Central memory CD4-positive, alpha-beta T cell (primary cell): ENCODE results near the gene NUB1.

ENCODE experiments used
- DNase-seq: peaks from one replicate; pipeline ENCODE4 v3.0.0; 2022

The NUB1 gene

GRCh38 chr7:151315038-151315655 lies 26.5 kb upstream of the NUB1 start:
- DNase-seq: peak; percentile 73

DNA sequence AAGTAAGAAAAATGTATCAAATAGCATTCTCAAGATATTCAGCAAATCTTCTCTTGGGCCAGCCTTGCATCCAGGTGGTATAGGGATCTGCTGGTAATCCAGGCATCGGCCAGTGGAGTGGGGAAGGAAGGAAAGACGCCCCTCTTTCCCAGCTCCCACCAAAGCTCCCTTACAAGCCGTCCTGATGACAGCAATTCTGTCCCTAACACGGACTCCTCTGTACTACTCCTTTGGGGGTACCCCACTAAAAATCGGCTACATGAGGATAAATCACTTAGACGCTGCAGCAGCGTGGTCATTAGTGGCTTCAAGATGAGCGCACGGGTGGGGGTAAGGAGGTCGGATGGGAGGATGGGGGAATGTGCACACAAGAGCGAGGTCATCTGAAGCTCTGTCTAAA lies 24.7 kb upstream of the NUB1 start:
- no peak for DNase-seq

- no peak for DNase-seq
Observed at GRCh38 chr7:151317936-151318335, 23.7 kb upstream of the NUB1 start.

- DNase-seq: no peak
Observed at GRCh38 chr7:151319189-151319588, 22.4 kb upstream of the NUB1 start.

GRCh38 chr7:151320263-151320845 lies 21.3 kb upstream of the NUB1 start:
- no peak for DNase-seq

- DNase-seq: no peak
Observed at GRCh38 chr7:151321341-151321740, 20.3 kb upstream of the NUB1 start.

- no peak for DNase-seq
Observed at GRCh38 chr7:151322906-151323305, 18.7 kb upstream of the NUB1 start.

- DNase-seq: no peak
Observed at GRCh38 chr7:151327022-151327421, 14.6 kb upstream of the NUB1 start.

- no peak for DNase-seq
Observed at GRCh38 chr7:151327659-151328058, 14.0 kb upstream of the NUB1 start.

DNA sequence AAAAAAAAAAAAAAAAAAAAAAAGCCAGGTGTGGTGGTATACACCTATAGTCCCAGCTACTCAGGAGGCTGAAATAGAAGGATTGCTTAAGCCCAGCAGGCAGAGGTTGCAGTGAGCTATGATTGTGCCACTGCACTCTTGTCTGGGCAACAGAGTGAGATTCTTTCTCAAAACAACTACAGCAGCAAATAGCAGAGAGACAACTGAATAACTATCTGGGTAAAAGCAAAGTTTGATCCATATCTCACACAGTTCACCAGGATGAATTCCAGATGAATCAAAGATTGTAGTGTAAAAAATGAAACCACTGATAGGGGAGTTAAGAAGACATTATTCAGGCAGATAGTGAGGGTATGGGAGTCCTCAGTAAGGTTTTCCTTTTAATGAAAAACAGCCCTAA lies 11.4 kb upstream of the NUB1 start:
- no peak for DNase-seq

DNA sequence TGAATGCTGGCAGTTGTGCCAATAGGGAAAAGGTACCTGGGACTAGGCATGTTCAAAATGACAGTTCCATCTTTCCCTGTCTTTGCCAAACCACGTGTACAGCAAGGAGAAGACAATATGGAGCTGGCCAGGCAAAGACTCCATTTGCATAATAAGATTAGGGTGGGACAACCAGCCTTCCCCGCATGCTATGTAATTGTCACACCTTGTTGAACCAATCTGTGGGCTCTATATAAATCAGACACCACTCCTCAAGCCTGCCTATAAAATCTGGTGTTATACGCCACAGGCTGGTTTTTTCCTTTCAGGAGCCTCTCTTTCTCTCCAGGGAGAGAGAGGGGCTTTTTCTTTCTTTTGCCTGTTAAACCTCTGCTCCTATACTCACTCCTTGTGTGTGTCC lies 11.0 kb upstream of the NUB1 start:
- no peak for DNase-seq

DNA sequence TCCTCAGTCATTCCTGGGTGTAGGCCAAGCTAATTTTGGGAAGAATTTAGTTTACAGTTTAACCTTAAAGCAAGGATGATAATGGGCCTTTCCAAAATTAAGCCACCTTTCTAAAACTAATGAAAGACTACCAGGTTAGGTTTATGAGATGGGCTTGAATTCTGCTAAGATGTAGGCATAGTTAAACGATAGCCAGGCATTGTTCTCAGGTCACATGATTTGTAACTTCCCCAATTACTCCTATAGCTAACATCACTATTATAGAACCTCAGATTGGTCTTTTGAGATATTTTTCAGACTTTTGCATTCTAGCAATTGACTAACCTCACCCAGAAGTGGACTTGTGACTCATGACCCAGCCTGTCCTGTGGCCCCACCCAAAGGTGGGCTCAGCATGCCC lies 7.0 kb upstream of the NUB1 start:
- DNase-seq: no peak

- DNase-seq: no peak
Observed at GRCh38 chr7:151336027-151336708, 5.4 kb upstream of the NUB1 start.

DNA sequence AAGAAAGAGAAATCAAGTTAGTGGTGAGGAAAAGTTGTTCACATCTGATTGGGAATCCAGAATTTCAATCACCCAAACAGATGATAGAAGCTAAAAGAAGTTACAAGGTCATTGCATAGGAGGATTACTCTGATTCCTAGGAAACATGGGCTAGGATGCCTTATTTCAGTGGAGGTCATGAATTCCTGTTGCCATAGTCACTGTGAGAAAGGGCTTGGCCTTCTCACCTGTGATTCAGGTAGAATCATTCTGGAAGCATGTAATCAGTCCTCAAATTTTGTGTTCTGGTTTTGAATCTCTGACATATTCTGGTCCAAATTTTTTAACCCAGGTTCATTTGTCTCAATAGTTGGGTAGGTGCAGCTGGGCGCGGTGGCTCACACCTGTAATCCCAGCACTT lies 4.3 kb upstream of the NUB1 start:
- no peak for DNase-seq

DNA sequence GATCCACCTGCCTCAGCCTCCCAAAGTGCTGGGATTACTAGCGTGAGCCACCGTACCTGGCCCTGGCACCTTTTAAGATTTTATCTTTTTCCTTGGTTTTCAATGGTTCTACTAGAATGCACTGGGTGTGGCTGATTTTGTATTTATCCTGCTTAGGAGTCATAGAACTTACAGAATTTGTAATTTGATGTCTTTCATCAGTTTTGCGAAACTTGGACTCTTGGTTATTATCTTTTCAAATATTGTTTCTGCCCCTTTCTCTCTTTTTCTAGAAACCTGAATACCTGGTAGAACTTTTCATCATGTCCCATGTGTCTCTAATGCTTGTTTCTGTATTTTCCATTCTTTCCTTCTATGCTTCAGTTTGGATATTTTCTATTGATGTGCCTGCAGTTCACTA lies 2.8 kb upstream of the NUB1 start:
- DNase-seq: no peak

GRCh38 chr7:151339651-151340382 lies 1.8 kb upstream of the NUB1 start:
- peak; percentile 35 for DNase-seq

GRCh38 chr7:151340794-151341356 lies 737 bp upstream of the NUB1 start:
- peak; percentile 1 for DNase-seq

GRCh38 chr7:151342102-151342646 lies 562 bp downstream of the NUB1 start:
- DNase-seq: peak; percentile 48

GRCh38 chr7:151342811-151343210 lies 1.2 kb downstream of the NUB1 start:
- DNase-seq: peak; percentile 3

DNA sequence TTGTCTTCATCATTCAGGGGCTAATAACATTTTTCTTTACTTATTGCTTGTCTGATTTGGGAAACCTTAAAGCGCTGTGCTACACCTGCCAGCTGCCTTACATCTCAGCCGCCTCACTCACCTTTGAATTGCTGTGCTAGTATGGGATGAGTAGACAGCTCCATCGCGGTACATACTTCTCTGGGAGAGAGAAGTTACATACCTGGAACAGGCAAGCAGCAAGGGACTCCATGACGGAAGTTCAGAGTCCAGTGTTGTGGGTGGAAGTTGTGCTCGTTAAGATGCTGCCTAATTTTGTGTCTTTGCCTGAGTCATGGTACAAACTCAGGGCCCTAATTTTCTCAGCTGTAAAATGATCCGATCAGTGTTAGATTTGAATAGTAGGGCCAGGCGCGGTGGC lies 1.9 kb downstream of the NUB1 start:
- DNase-seq: no peak

- DNase-seq: no peak
Observed at GRCh38 chr7:151345576-151346469, 4.2 kb downstream of the NUB1 start.

DNA sequence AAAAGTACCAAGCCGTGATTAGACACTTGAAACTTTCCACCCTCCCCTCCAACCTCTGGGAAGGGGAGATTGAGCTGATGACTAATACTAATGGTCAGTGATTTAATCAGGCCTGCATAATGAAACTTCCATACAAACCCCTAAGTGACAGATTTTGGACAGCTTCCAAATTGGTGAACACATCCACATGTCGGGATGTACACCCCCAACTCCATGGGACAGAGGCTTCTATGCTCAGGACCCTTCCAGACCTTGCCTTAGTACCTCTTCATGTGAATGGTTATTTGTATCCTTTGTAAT lies 4.8 kb downstream of the NUB1 start:
- DNase-seq: no peak
